CD4-positive, alpha-beta T cell (primary cell): ENCODE data around the gene PIM2. TPM values are rescaled to one million over a fixed set of nuclear protein-coding genes. Genes with fewer than 3 reads are reported as not detected.

Experiments used
- ATAC-seq: fragments of 200-7000 bp; cut with Tn5 transposase; one replicate; pipeline ENCODE4 v1.10.0; 2022; ENCODE audit warnings: mild to moderate bottlenecking; ENCODE audit not compliant: poor library complexity
- CTCF ChIA-PET: fragments of 350-600 bp; sonication (Branson Sonifier 250); formaldehyde crosslinking; loops from one replicate; lab custom pipeline; 2021; ENCODE audit warnings: antibody characterized with exemption, inconsistent platforms; lab: Charles Lee
- POLR2A ChIA-PET: fragments of 350-600 bp; sonication (Branson Sonifier 250); formaldehyde crosslinking; loops from one replicate; lab custom pipeline; 2021; ENCODE audit warnings: antibody characterized with exemption, inconsistent platforms; lab: Charles Lee
- DNase-seq, 14 experiments: peaks; one replicate each; pipeline ENCODE4 v3.0.0-alpha.2; 2013 to 2020; ENCODE audit warnings: mixed read lengths in 2 of 14
- H3K27ac ChIP-seq, 2 donors: one replicate each; pipeline versions ENCODE4 v1.5.1 to v1.7.0; 2013; ENCODE audit warnings: low read length in 2 of 2, low read depth in 1 of 2, mild to moderate bottlenecking in 1 of 2
- H3K27me3 ChIP-seq, 2 experiments: 1 replicate in 1 of 2; 2 replicates in 1 of 2; pipeline versions ENCODE4 v1.6.1 to v1.7.0; 2013; ENCODE audit warnings: low read length in 2 of 2, control low read depth in 1 of 2, mild to moderate bottlenecking in 1 of 2, moderate library complexity in 1 of 2; ENCODE audit not compliant: insufficient read depth in 2 of 2, control insufficient read depth in 1 of 2
- H3K36me3 ChIP-seq: one replicate; pipeline ENCODE4 v1.6.1; 2013; ENCODE audit warnings: low read length, control low read depth; ENCODE audit not compliant: insufficient read depth
- H3K4me1 ChIP-seq: one replicate; pipeline ENCODE4 v1.6.1; 2013; ENCODE audit warnings: low read length, control low read depth; ENCODE audit not compliant: insufficient read depth
- H3K4me3 ChIP-seq: one replicate; pipeline ENCODE4 v1.5.1; 2013; ENCODE audit warnings: mild to moderate bottlenecking, low read length, moderate library complexity
- H3K9me3 ChIP-seq, 2 experiments: 1 replicate in 1 of 2; 2 replicates in 1 of 2; pipeline versions ENCODE4 v1.6.1 to v1.7.0; 2013; ENCODE audit warnings: low read length in 2 of 2, mild to moderate bottlenecking in 2 of 2, control low read depth in 1 of 2, moderate library complexity in 1 of 2; ENCODE audit not compliant: control insufficient read depth in 1 of 2, insufficient read depth in 1 of 2
- H3K27ac Mint-ChIP-seq: one replicate; pipeline ENCODE4 v1.8.0; 2020; ENCODE audit warnings: mixed read lengths
- H3K27me3 Mint-ChIP-seq: one replicate; pipeline ENCODE4 v1.8.0; 2021; ENCODE audit warnings: mixed read lengths
- H3K36me3 Mint-ChIP-seq: one replicate; pipeline ENCODE4 v1.8.0; 2021; ENCODE audit warnings: low read depth, mixed read lengths
- H3K4me1 Mint-ChIP-seq: one replicate; pipeline ENCODE4 v1.8.0; 2021; ENCODE audit warnings: low read depth, mixed read lengths
- H3K4me3 Mint-ChIP-seq: one replicate; pipeline ENCODE4 v1.8.0; 2020; ENCODE audit warnings: mild to moderate bottlenecking, mixed read lengths
- H3K9me3 Mint-ChIP-seq: one replicate; pipeline ENCODE4 v1.8.0; 2020; ENCODE audit warnings: mixed read lengths
- intact Hi-C, 2 experiments: fragments of 100-400 bp; cut with DNase I in 1 of 2; cut with micrococcal nuclease in 1 of 2; formaldehyde crosslinking; loops; one replicate each; pipeline versions ENCODE4 v1.15.1 to v1.9.0; 2023 to 2025; cut with DNase I, micrococcal nuclease
- total RNA-seq, 174 experiments: library from RNA in 2 of 174; stranded (reverse) in 2 of 174; gene quantifications; one replicate each; pipeline ENCODE4 v1.2.3 and lab custom pipeline; 2021 to 2026
- TF ChIP-seq, protein P1 (sequence below): fragments of 200-600 bp; IDR thresholded peaks from one replicate; pipeline ENCODE4 v1.8.0; 2022; ENCODE audit warnings: antibody characterized with exemption, mild to moderate bottlenecking

The PIM2 gene
- total RNA-seq, 2 experiments from 2014 or later = 212 to 225 TPM

DNA sequence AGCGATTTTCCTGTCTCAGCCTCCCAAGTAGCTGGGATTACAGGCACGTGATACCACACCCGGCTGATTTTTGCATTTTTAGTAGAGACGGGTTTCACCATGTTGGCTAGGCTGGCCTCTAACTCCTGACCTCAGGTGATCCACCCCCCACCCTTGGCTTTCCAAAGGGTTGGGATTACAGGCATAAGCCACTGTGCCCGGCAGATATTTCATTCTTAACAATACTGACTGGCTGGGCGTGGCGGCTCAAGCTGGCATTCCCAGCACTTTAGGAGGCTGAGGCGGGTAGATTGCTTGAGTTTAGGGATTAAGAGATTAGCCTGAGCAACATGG, 19.8 kb downstream of the PIM2 start:
- H3K27ac Mint-ChIP-seq = no peak overlapping the region
- POLR2A ChIA-PET = interaction anchor here (1.8 to 2.7 kb wide), 3 partner anchors 15 to 59 kb away, joined by 7 to 49 read pairs (median 47); partner anchors contain the start of gene OTUD5
- intact Hi-C loops = loop anchor here (2.0 to 5.0 kb wide), 4 partner anchors 18 to 162 kb away; partner anchors contain the start of genes HDAC6 (in 1 of the 2) and TFE3 (in 1 of the 2)

DNA sequence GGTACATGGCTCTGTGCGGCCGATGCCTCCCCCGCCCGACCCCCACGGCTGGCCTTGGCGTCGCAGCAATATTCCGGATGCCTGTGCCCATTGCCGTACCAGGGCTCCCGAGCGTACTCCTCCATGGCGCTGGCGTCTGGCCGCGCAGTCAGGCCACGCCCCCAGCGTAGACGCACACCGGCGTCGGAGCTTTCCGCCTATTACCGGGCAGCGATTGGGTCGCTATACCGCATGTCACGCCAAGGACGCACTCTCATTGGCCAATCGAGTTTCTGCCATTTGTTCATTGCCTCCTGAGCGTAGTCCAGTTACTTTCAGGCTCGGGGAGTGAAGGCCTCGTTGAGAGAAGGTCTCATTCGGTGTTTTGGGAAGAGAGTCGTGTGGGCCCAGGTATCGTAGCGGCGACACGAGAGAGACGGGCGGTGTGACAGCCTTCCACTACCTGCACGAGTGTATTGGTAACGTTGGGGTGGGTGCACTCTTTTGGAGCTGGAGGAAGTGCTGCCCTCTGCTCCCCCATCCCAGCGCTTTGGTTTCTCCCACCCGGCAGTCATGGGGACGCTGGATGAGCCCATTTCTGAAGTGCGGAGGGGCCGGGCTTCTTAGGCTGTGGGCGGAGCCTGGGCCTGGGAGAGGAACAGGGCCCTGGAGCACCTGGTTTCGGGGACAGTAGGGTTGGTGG, 21.1 kb downstream of the PIM2 start, which contains the start of the genes PQBP1 and TIMM17B:
Gene PQBP1 (plus strand): TSS at position 306 of the 682 bp plus-strand sequence. CDS start 580 bp downstream, outside the sequence.
Gene TIMM17B (minus strand): TSS at position 144 of the 682 bp plus-strand sequence. CDS start 19 bp downstream, at position 125.
- peak within 1 kb of the TSS; percentile 91 for H3K4me3 ChIP-seq
- POLR2A ChIA-PET = interaction anchor here (0.6 to 2.7 kb wide), 22 partner anchors 9 to 323 kb away, joined by 3 to 49 read pairs (median 8); partner anchors contain the start of genes GRIPAP1, HDAC6, OTUD5 and PCSK1N
- H3K9me3 Mint-ChIP-seq = no peaks in the 10 kb centered on the region
- H3K27ac Mint-ChIP-seq = peak within 1 kb of the TSS; percentile 90
- H3K4me3 Mint-ChIP-seq = peak within 1 kb of the TSS; percentile 91
- H3K27ac ChIP-seq = peak within 1 kb of the TSS; percentile 93 to 98
- peaks cover 36% of the 10 kb centered on the region for H3K36me3 Mint-ChIP-seq
- ATAC-seq (peak; percentile 84), DNase-seq (peak; percentile 73 to 96 (median 84))
- no peaks in the 10 kb centered on the region for H3K9me3 ChIP-seq
- TF ChIP-seq, protein P1, sequence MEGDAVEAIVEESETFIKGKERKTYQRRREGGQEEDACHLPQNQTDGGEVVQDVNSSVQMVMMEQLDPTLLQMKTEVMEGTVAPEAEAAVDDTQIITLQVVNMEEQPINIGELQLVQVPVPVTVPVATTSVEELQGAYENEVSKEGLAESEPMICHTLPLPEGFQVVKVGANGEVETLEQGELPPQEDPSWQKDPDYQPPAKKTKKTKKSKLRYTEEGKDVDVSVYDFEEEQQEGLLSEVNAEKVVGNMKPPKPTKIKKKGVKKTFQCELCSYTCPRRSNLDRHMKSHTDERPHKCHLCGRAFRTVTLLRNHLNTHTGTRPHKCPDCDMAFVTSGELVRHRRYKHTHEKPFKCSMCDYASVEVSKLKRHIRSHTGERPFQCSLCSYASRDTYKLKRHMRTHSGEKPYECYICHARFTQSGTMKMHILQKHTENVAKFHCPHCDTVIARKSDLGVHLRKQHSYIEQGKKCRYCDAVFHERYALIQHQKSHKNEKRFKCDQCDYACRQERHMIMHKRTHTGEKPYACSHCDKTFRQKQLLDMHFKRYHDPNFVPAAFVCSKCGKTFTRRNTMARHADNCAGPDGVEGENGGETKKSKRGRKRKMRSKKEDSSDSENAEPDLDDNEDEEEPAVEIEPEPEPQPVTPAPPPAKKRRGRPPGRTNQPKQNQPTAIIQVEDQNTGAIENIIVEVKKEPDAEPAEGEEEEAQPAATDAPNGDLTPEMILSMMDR = no peak
- H3K36me3 ChIP-seq = peaks cover 43% of the 10 kb centered on the region
- H3K27me3 ChIP-seq = no peaks in the 10 kb centered on the region
- peaks cover 27% of the 10 kb centered on the region for H3K4me1 Mint-ChIP-seq
- CTCF ChIA-PET = interaction anchor here (0.7 to 2.5 kb wide), 3 partner anchors 19 to 161 kb away, joined by 3 to 7 read pairs (median 3); no protein-coding TSS in a partner anchor
- H3K27me3 Mint-ChIP-seq = no peaks in the 10 kb centered on the region
- H3K4me1 ChIP-seq = peaks cover 33% of the 10 kb centered on the region
- intact Hi-C loops = loop anchor here (2.0 to 5.0 kb wide), 6 partner anchors 13 to 249 kb away; partner anchors contain the start of genes HDAC6 (in 1 of the 2), SLC35A2 (in 1 of the 2) and TFE3 (in 1 of the 2)

More for the DNA sequence above, 19.8 kb downstream of the PIM2 start:
- Mint-ChIP-seq H3K4me1 (peaks cover 27% of the 10 kb centered on the region), H3K9me3 (no peaks in the 10 kb centered on the region), H3K4me3 (no peak overlapping the region), H3K27me3 (no peaks in the 10 kb centered on the region), H3K36me3 (peaks cover 49% of the 10 kb centered on the region)
- Histone ChIP-seq H3K27ac (no peak overlapping the region), H3K4me1 (peaks cover 33% of the 10 kb centered on the region), H3K9me3 (no peaks in the 10 kb centered on the region), H3K4me3 (no peak overlapping the region), H3K27me3 (no peaks in the 10 kb centered on the region), H3K36me3 (peaks cover 45% of the 10 kb centered on the region)
- ATAC-seq = no peak
- no peak for DNase-seq
- CTCF ChIA-PET = no interaction called here
- TF ChIP-seq, protein P1 = no peak

- H3K27ac ChIP-seq = peak overlapping the region; percentile 93 to 98
- H3K27ac Mint-ChIP-seq = peak overlapping the region; percentile 90
- no peaks in the 10 kb centered on the region for H3K9me3 Mint-ChIP-seq
- H3K9me3 ChIP-seq = no peaks in the 10 kb centered on the region
- H3K27me3 ChIP-seq = no peaks in the 10 kb centered on the region
- H3K4me1 ChIP-seq = peaks cover 35% of the 10 kb centered on the region
- H3K4me3 ChIP-seq = peak overlapping the region; percentile 91
- peaks cover 38% of the 10 kb centered on the region for H3K36me3 ChIP-seq
- peaks cover 31% of the 10 kb centered on the region for H3K36me3 Mint-ChIP-seq
- POLR2A ChIA-PET = interaction anchor here (0.6 to 2.7 kb wide), 20 partner anchors 9 to 323 kb away, joined by 3 to 49 read pairs (median 9); partner anchors contain the start of genes GRIPAP1, HDAC6, OTUD5 and RBM3
- H3K27me3 Mint-ChIP-seq = no peaks in the 10 kb centered on the region
- H3K4me1 Mint-ChIP-seq = peaks cover 27% of the 10 kb centered on the region
- ATAC-seq = peak; percentile 13
- TF ChIP-seq, protein P1 = no peak
- CTCF ChIA-PET = interaction anchor here (1.4 to 2.5 kb wide), 2 partner anchors 40 to 160 kb away, joined by 3 to 7 read pairs; no protein-coding TSS in a partner anchor
- intact Hi-C loops = loop anchor here (2.0 to 5.0 kb wide), 5 partner anchors 14 to 248 kb away; partner anchors contain the start of genes HDAC6 (in 1 of the 2), SLC35A2 (in 1 of the 2) and TFE3 (in 1 of the 2)
- peak overlapping the region; percentile 91 for H3K4me3 Mint-ChIP-seq
- DNase-seq = peak in 12 of 14 experiments; percentile 37 to 86 (median 55)
Measured at GRCh38 chrX:48897157-48897624, 21.6 kb downstream of the PIM2 start.
